HG02798 (cell line): ENCODE results near the gene EVC.
"Not testable (repeated sequence)": the region's sequence is repeated elsewhere in the genome, so short reads cannot be mapped to it uniquely, and the experiment has no call there.

Source experiments
- ATAC-seq: cut with Tn5 transposase; IDR thresholded peaks from one replicate; pipeline ENCODE4 v1.9.1; 2021; ENCODE audit warnings: mild to moderate bottlenecking; ENCODE audit not compliant: unreplicated experiment, poor library complexity

The EVC gene

GRCh38 chr4:5808081-5808741 lies 97.2 kb downstream of the EVC start:
- ATAC-seq: no peak

GRCh38 chr4:5809216-5809776 lies 98.3 kb downstream of the EVC start:
- no peak for ATAC-seq

GRCh38 chr4:5810151-5810550 lies 99.2 kb downstream of the EVC start:
- no peak for ATAC-seq

DNA sequence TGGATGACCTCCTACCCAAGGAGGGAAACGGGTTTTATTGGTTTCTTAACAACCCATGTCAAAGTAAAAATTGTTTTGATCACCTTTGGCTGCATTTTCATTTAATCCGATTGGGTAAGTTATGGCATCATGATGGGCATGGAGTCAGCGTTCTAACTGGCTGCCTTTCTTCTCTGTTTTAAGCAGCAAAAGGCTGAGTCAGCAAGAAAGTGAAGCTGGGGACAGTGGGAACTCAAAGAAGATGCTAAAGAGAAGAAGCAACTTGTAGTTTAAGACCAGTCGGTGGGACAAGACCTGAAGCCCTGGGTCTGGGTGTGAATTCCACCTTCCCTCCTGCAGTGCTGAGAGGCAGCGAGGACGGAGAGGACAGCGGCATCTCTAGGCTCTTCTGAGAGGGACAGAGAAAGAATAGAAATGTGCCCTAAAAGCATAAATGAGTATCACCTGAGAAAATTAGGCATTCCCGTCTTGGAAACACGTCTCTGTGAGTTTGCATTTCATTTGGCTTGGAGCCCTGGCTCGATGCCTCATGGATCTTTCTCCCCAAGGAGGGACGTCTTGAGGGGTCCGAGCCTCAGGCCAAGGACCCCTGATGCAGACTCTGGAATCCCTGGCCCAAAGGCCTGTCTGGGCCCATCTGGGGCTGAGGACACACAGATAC lies 99.9 kb downstream of the EVC start:
- ATAC-seq: no peak

DNA sequence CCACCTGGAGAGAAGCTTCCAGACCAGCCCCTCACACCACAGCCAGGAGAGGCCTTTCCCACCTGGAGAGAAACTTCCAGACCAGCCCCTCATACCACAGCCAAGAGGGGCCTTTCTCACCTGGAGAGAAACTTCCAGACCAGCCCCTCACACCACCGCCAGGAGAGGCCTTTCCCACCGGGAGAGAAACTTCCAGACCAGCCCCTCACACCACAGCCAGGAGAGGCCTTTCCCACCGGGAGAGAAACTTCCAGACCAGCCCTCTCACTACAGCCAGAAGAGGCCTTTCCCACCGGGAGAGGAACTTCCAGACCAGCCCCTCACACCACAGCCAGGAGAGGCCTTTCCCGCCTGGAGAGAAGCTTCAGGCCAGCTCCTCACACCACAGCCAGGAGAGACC lies 101.1 kb downstream of the EVC start:
- ATAC-seq: not testable (repeated sequence)

GRCh38 chr4:5812506-5813229 lies 101.7 kb downstream of the EVC start:
- peak; percentile 55 for ATAC-seq

- ATAC-seq: no peak
Measured at GRCh38 chr4:5813882-5814255, 102.9 kb downstream of the EVC start.

DNA sequence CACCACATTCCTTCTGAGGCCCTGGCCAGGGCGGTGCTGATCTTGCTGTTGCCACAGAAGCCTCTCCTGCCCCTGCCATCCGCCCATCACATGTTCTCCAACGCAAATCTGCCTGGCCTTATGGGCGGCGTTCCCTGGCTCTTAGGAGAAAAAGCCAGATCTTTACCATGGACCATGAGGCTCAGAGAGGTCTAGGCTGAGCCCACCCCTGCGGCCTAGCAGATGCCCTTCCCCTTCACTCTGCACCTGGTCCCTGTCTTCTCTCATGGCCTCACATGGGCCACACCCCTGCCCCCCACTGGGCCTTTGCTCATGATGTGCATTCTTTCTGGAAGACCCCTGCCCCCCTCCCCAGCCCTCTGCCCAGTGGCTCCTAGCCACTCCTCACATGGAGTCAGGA lies 103.4 kb downstream of the EVC start:
- ATAC-seq: no peak

- ATAC-seq: no peak
Measured at GRCh38 chr4:5815641-5816040, 104.6 kb downstream of the EVC start.

GRCh38 chr4:5816101-5816500 lies 105.1 kb downstream of the EVC start:
- ATAC-seq: no peak

GRCh38 chr4:5816851-5817375 lies 105.9 kb downstream of the EVC start:
- no peak for ATAC-seq

DNA sequence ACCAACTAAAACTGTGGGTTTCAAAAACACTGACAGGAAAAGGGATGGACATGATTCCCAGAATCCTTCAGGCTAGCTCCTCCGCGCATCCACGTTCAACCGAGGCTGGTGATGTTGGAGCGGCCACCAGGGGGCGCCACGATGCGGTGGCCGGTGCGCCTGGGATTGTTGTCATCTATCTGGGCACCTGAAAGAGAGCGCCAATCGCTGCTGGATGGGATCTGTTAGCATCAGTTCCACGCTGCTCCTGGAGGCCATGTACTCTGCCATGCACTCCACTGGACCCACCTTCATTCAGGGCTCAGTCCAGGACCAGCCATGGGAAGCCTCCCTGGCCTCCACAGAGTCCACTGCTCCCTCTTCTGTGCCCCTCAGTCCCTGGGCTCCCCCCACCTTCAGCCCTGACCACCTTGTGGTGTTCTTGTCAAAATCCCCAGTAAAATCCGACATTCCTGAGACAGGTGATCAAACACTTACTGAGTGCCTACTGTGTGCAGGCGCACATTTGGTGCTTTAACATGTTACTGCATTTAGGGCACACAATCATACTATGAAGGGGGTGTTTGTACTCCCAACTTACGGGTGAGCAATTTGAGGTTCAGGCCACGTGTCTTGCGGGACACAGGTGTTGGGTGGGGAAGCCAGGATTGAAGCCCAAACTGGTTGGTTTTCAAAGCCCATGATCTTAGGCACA lies 110.8 kb downstream of the EVC start:
- ATAC-seq: no peak

DNA sequence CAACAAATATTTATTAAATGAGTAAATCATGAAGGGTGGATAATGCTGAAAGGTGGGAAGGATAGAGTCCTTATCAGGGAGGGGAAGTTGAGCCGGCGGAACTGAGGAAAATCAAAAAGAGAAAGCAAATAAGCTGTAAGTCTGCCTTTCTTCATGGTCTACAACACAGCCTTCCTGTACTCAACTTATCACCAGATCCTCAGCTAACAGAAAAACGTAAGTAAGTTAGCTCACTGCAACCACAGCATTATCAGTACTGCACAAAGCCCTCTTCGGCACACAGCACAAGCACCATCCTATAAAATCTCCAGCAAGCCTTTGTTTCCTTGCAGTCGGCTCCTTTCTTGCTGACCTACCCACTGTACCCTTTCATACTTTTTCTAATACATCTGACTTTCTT lies 111.6 kb downstream of the EVC start:
- no peak for ATAC-seq

GRCh38 chr4:5823542-5824211 lies 112.7 kb downstream of the EVC start:
- no peak for ATAC-seq

DNA sequence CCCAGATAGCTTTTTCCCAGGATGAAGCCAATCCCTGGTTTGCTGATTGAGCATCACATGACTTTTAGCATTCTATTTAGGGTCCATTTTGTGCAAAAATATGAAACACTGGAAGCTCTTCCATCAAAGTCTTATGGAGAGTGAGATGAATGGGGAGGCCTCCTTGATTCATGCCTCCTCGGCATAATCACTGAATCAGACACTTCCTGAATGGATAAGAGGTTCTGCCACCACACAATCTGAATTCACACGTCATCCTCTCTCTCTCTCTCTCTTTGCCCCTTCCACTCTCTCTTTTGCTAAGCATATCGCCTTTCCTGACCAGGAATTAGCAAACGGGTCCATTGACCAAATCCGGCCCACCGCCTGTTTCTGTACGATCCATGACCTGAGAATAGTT lies 113.2 kb downstream of the EVC start:
- no peak for ATAC-seq

DNA sequence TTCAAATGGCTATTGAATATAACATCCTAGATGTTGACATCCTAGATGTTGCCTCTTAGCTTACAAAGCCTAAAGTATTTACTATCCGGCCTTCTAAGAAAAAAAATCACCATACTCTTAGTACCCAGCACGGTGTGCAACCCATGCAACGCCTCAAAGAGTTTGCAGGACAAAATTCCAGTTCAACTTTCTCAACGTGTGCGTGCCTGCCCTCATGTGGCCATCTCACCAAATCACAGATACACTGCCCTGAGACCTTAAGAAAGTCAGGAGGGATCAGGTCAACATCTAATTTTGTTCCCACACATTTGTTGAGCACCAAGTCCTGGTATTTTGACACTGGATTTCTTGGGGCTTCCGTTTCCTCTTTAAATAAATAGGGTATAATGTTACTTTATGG lies 113.6 kb downstream of the EVC start:
- ATAC-seq: no peak

DNA sequence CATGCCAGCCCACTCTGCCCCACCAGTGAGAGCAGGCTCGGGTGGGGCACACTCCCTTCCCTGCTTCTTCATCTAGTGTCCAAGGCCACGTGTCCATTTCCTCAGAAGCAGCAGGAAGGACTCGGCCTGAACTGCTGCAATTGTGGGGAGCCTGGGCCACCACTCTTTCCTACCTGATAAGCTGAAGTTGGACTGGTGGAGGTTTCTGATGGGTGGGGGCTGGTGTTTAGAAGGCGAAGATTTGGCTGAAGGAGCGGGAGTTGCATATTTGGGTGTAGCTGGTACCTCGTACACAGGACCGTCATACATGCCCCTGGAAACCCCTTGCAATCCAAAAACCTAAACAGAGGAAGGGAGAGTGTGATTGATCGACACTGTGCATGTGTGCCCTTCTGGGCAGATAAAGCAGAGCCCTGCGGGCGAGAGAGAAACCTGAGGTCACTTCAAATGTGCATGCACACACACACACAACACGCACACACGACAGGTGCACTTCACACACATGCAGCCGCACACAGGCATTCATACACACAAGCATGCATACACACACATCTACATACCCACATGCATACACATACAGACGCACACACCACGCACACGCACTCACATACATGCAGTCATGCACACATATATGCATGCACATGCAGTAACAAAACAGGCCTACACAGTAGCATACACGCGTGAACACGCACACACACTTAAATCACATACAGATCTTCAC lies 114.5 kb downstream of the EVC start:
- no peak for ATAC-seq

GRCh38 chr4:5826437-5827107 lies 115.6 kb downstream of the EVC start:
- ATAC-seq: no peak
